ENCODE results near the gene PATL1. TPM values are rescaled to one million over a fixed set of nuclear protein-coding genes. Genes with fewer than 3 reads are reported as not detected.

Gene PATL1
- total RNA-seq, 3 donors from 2014 or later = 51.3 to 56.2 (median 52.1) TPM

- DNase-seq (peak; percentile 59), ATAC-seq (peak; percentile 13)
- H3K4me3 Mint-ChIP-seq = peak overlapping the region; percentile 92
- no peaks in the 10 kb centered on the region for H3K9me3 Mint-ChIP-seq
- peaks cover 19% of the 10 kb centered on the region for H3K36me3 Mint-ChIP-seq (ENCODE audit: insufficient read depth)
- H3K27me3 Mint-ChIP-seq (ENCODE audit: low read depth) = no peaks in the 10 kb centered on the region
- peaks cover 45% of the 10 kb centered on the region for H3K4me1 Mint-ChIP-seq (ENCODE audit: low read depth)
Measured at GRCh38 chr11:59615120-59615636, 53.7 kb downstream of the PATL1 start.

DNA sequence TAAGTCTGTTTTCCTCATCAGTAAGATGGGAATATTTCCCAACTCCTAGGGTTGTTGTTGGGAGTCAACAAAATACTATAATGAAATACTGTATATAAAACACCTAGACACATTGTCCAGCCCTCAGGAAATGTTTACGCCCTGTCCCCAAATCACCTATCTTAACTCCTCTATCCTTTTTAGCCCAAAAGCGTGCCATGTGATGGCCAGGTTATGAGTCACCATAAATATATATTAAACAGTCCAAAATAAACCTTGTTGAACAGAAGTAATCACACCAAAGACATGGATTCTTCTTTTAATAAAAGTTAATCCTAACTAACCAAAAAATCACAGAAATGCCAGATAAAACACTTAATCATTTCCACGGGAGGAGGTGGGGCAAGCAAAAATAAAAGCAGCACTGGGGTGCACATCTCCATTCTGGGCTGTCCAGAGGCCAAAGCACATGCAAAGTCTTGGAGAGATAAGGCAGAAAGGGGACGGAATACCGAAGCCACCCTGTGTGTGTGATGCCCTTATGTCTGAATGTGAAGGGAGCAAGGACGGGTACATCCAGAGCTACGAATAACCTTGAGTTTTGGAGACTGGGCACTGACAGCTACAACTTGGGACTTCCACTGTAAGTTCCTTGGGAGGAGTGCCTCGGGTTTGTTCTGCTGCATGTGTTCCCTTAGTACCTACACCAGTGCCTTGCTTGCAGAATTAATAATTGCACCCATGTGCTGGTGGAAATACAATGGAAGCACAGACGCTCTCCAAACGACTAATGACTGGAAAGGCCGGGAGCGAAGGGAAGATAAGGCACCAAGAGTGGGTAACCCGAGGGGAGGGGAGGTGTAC lies 54.3 kb downstream of the PATL1 start:
- ATAC-seq = no peak
- peaks cover 47% of the 10 kb centered on the region for H3K4me1 Mint-ChIP-seq (ENCODE audit: low read depth)
- no peaks in the 10 kb centered on the region for H3K27me3 Mint-ChIP-seq (ENCODE audit: low read depth)
- peaks cover 22% of the 10 kb centered on the region for H3K36me3 Mint-ChIP-seq (ENCODE audit: insufficient read depth)
- no peaks in the 10 kb centered on the region for H3K9me3 Mint-ChIP-seq
- DNase-seq = no peak
- peak overlapping the region; percentile 92 for H3K4me3 Mint-ChIP-seq

GRCh38 chr11:59611570-59612565 lies 57.0 kb downstream of the PATL1 start:
- peaks cover 43% of the 10 kb centered on the region for H3K36me3 Mint-ChIP-seq (ENCODE audit: insufficient read depth)
- no peak for ATAC-seq
- no peak overlapping the region for H3K4me3 Mint-ChIP-seq
- H3K9me3 Mint-ChIP-seq = no peaks in the 10 kb centered on the region
- peaks cover 55% of the 10 kb centered on the region for H3K4me1 Mint-ChIP-seq (ENCODE audit: low read depth)
- no peaks in the 10 kb centered on the region for H3K27me3 Mint-ChIP-seq (ENCODE audit: low read depth)
- DNase-seq = no peak

- ATAC-seq = no peak
- no peaks in the 10 kb centered on the region for H3K27me3 Mint-ChIP-seq (ENCODE audit: low read depth)
- no peaks in the 10 kb centered on the region for H3K9me3 Mint-ChIP-seq
- peaks cover 49% of the 10 kb centered on the region for H3K4me1 Mint-ChIP-seq (ENCODE audit: low read depth)
- peaks cover 51% of the 10 kb centered on the region for H3K36me3 Mint-ChIP-seq (ENCODE audit: insufficient read depth)
- no peak for DNase-seq
- H3K4me3 Mint-ChIP-seq = no peak overlapping the region
Measured at GRCh38 chr11:59610289-59610688, 58.5 kb downstream of the PATL1 start.

DNA sequence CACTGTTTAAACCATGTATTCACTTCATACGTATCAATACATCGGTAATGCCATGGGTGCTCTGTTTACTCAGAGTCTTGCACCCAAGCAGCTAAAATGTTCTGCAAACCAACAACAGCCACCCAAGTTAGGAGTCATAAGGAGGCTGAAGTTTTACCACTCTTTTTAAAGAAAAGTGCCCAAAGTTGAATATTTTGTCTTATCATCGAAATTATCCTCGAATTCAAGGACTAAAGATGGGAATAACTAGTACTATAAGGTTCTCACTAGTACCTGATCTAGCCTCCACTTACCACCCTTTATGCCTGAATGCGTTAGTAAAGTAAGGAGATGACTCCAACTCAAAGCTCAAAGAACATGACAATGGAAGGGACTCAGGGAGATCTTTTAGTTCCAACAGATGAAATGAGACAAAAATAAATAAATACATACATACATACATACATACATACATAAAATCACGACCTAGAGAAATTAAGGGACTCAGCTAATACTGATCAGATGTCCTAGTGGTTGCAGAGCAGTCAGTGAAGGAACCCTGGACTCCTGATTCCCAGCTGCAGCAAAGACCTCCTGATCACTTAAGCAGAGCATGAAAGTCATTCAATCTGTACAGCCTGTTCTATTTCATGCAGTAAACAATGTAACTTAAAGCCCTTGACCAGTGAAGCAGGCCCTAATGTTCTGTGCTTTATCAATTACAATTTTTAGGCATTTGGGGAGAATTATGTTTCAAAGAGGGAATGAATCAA lies 61.0 kb downstream of the PATL1 start:
- Mint-ChIP-seq H3K27me3 (ENCODE audit: low read depth) (no peaks in the 10 kb centered on the region), H3K4me3 (no peak overlapping the region), H3K9me3 (no peaks in the 10 kb centered on the region), H3K36me3 (ENCODE audit: insufficient read depth) (peaks cover 53% of the 10 kb centered on the region), H3K4me1 (ENCODE audit: low read depth) (peaks cover 39% of the 10 kb centered on the region)
- ATAC-seq (no peak), DNase-seq (no peak)

GRCh38 chr11:59602432-59602831 lies 66.4 kb downstream of the PATL1 start:
- DNase-seq = no peak
- ATAC-seq = no peak
- Mint-ChIP-seq H3K36me3 (ENCODE audit: insufficient read depth) (peaks cover 56% of the 10 kb centered on the region), H3K4me3 (no peak overlapping the region), H3K4me1 (ENCODE audit: low read depth) (peaks cover 15% of the 10 kb centered on the region), H3K27me3 (ENCODE audit: low read depth) (no peaks in the 10 kb centered on the region), H3K9me3 (no peaks in the 10 kb centered on the region)

GRCh38 chr11:59601788-59602187 lies 67.0 kb downstream of the PATL1 start:
- H3K36me3 Mint-ChIP-seq (ENCODE audit: insufficient read depth) = peaks cover 53% of the 10 kb centered on the region
- H3K4me1 Mint-ChIP-seq (ENCODE audit: low read depth) = peaks cover 12% of the 10 kb centered on the region
- H3K4me3 Mint-ChIP-seq = no peak overlapping the region
- DNase-seq (no peak), ATAC-seq (no peak)
- no peaks in the 10 kb centered on the region for H3K27me3 Mint-ChIP-seq (ENCODE audit: low read depth)
- no peaks in the 10 kb centered on the region for H3K9me3 Mint-ChIP-seq

GRCh38 chr11:59600636-59601035 lies 68.2 kb downstream of the PATL1 start:
- no peak for ATAC-seq
- H3K27me3 Mint-ChIP-seq (ENCODE audit: low read depth) = no peaks in the 10 kb centered on the region
- DNase-seq = no peak
- no peak overlapping the region for H3K4me3 Mint-ChIP-seq
- peaks cover 55% of the 10 kb centered on the region for H3K36me3 Mint-ChIP-seq (ENCODE audit: insufficient read depth)
- no peaks in the 10 kb centered on the region for H3K9me3 Mint-ChIP-seq
- peaks cover 14% of the 10 kb centered on the region for H3K4me1 Mint-ChIP-seq (ENCODE audit: low read depth)

GRCh38 chr11:59600234-59600633 lies 68.6 kb downstream of the PATL1 start:
- ATAC-seq = no peak
- peaks cover 14% of the 10 kb centered on the region for H3K4me1 Mint-ChIP-seq (ENCODE audit: low read depth)
- no peak for DNase-seq
- H3K4me3 Mint-ChIP-seq = no peak overlapping the region
- no peaks in the 10 kb centered on the region for H3K9me3 Mint-ChIP-seq
- no peaks in the 10 kb centered on the region for H3K27me3 Mint-ChIP-seq (ENCODE audit: low read depth)
- H3K36me3 Mint-ChIP-seq (ENCODE audit: insufficient read depth) = peaks cover 58% of the 10 kb centered on the region

DNA sequence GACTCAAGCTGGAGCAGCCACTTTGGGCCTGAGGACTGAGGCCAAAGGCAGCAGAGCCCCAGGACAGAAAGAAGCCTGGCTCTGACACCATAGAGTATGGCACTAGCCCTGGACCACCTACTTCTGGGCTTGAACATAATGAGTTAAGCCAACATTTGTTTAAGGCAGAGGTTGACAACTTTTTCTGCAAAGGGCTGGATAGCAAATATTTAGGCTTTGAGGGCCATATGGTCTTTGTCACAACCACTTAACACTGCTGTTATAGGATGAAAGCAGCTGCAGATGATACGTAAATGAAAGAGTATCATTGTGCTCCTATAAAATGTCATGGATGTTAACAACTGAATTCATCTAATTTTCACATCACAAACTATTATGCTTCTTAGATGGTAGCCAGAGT lies 69.9 kb downstream of the PATL1 start:
- DNase-seq = no peak
- no peak for ATAC-seq
- peaks cover 11% of the 10 kb centered on the region for H3K4me1 Mint-ChIP-seq (ENCODE audit: low read depth)
- H3K9me3 Mint-ChIP-seq = no peaks in the 10 kb centered on the region
- peaks cover 67% of the 10 kb centered on the region for H3K36me3 Mint-ChIP-seq (ENCODE audit: insufficient read depth)
- no peak overlapping the region for H3K4me3 Mint-ChIP-seq
- no peaks in the 10 kb centered on the region for H3K27me3 Mint-ChIP-seq (ENCODE audit: low read depth)

Other genes starting within 250 kb of the PATL1 start
- not detected for gene OR5A2, start 242.6 kb downstream of the PATL1 start, total RNA-seq
- not detected for gene OR5A1, start 232.6 kb downstream of the PATL1 start, total RNA-seq
- gene OR4D6, start 212.1 kb downstream of the PATL1 start, total RNA-seq = not detected
- gene OR4D10, start 195.7 kb downstream of the PATL1 start, total RNA-seq = not detected
- gene OR4D11, start 165.5 kb downstream of the PATL1 start, total RNA-seq = not detected
- not detected for gene OR4D9, start 157.5 kb downstream of the PATL1 start, total RNA-seq
- gene OSBP, start 53.3 kb downstream of the PATL1 start, total RNA-seq = 10 to 100 TPM; 32.5 to 39.4 (median 35.4) TPM
- not detected for gene OR10V1, start 44.8 kb upstream of the PATL1 start, total RNA-seq
- gene STX3, start 86.3 kb upstream of the PATL1 start, total RNA-seq = 1 to 10 TPM; 5.6 to 6.3 (median 5.6) TPM
- gene MRPL16, start 141.7 kb upstream of the PATL1 start, total RNA-seq = 10 to 100 TPM; 80.3 to 89.6 (median 81.2) TPM
- not detected for gene CBLIF, start 176.5 kb upstream of the PATL1 start, total RNA-seq
- not detected for gene TCN1, start 197.4 kb upstream of the PATL1 start, total RNA-seq
- not detected for gene OOSP3, start 209.7 kb upstream of the PATL1 start, total RNA-seq

Measured in activated T-cell treated with anti-CD3 and anti-CD28 coated beads, Interleukin-2, amount 50 U/mL, for 4 hours (primary cell).